DMS114 treated with DMSO at 0.1 percent for 48 hours (cell line): ENCODE data around the gene IL1A.

Experiments
- DNase-seq: peaks from one replicate; lab custom pipeline; 2025; ENCODE audit not compliant: unreplicated experiment; lab: John Stamatoyannopoulos, UW

IL1A gene

DNA sequence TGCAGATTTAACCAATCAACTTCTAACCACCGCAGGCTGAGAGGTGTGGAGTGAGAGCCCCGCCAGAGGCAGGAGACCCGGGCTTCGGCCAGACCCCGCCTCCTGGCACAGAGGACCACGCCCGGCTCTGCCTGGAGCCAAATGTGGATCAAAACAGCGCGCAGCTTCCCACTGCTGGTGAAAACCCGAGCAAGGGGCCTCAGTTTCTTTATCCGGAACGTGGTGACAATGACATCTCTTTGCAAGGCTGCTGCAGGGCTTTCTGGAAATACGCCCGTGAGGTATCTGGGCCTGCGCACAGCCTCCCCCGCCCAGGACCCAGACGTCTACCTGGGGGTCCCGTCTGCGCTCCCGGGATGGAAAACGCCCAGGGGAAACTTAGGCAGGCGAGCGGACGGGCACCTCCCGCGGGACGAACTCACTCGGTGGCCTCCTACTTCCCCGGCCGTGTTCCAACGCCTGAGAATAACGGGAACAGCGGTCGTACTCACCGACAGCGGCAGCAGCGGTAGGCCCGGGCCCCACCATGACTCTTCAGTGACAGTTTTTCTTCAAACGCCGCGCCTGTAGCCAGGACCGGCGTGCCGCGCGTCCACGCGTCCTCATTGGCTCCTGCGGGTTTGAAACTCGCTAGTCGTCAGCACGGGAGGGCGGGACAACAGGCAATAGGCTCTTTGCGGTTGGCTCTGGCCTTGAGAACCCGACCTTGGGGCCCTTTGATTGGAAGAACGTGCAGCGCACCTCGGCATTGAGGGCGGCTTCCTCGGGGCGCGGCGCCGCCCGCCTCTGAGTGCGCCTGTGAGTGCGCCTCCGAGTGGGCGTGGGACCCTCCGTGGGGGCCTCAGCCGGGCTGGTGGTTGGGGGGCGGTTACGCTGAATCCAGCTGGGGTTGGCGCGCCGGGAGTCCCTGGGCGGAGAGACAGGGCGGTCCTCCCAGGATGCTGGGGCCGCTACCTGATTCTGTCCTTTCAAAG is 19.9 kb downstream of the IL1A start, which contains the start of gene CKAP2L:
Gene CKAP2L (minus strand): TSS at position 539 of the 974 bp plus-strand sequence. CDS start 11 bp downstream, at position 528.
- DNase-seq: peak; percentile 91

DNA sequence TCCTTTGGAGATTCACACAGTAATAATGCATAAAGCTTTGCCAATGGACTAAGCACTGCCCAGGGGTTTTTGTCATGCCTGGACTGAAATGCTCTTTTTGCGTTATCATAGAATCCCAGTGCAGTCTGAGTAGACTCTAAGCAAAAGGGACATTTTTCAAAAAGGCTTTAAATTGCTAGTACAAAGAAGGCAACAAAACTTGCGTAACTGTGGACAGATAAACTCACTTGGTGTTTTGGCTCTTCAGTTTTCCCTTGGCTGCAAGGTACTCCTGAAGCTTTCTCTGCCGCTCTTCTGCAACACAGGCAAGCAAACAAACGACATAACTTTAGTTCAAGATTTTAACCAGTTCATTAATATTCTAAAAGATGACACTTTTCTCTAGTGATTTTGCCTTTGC is 22.0 kb downstream of the IL1A start:
- no peak for DNase-seq

DNA sequence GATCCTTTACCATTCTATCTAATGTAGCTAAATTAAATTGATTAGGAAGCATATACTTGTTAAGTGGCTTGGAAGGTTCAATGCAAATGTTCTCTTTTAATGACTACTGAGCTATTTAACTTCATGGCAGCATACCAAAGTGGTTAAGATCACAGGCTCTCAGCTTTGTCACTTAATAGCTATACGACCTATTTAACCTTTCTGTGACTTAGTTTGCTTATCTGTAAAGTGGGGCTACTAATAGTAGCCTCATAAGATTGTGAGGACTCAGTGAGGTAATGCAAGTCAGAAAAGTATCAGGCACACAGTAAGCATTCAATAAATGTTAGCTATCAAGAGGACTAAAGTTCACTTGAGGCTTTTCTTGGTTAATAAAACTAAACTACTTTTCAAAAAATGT is 24.1 kb downstream of the IL1A start:
- DNase-seq: no peak

GRCh38 chr2:112758711-112759110 is 25.6 kb downstream of the IL1A start:
- no peak for DNase-seq

GRCh38 chr2:112757265-112757664 is 27.0 kb downstream of the IL1A start:
- no peak for DNase-seq

- no peak for DNase-seq
These were observed 28.1 kb downstream of the IL1A start for GRCh38 chr2:112756207-112756606.

DNA sequence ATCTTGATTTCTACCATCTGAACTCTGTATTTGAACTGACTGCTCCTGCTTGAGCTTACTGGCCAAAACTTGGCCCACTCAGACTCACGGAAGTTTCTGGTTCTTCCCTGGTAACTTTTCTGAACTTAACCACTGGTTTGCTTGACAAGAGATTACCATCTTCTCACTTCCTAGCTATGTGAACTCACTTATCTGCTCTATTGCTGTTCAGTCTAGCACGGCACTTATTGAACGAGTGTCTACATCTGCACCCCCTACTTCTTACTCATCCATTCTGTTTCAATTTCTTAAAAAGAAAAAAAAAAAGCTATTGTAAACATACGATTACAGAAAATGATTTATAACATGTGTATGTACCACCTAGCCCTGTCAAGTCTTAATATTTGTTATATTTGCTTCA is 28.8 kb downstream of the IL1A start:
- no peak for DNase-seq

GRCh38 chr2:112754564-112754963 is 29.7 kb downstream of the IL1A start:
- DNase-seq: no peak

- no peak for DNase-seq
These were observed 31.6 kb downstream of the IL1A start for GRCh38 chr2:112752667-112753066.

DNA sequence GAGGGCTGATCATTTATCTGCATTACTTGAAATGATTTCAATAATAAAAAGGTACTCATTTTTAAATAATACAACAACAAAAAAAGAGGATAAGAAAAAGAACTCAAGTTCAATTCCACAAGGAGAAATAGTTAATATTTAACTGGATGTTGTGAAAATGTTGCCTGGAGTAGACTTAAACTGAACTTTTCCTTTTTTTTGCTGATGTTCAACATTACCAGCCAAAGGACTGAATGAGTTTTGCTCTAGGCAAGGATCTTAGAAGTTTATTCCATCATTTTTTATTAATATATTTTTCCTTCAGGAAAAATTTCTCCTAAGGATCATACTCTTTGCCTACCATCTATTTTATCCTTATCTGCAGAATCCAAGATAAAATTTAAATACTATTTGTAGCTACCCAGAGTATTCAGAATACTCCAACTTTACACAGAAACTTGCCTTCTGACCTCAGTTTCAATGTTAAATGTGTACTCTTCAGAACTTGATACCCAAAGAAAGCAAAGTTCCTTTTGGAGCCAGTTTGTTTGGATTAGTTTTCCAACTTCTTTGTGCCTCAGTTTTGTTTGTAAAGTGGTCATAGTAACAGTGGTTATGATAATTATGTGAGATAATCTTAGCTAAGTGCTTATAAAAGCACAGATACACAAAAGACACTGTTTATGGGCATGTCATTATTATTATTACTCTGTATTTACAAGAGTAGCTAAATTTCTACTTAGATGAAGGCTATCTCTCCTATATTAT is 32.7 kb downstream of the IL1A start:
- DNase-seq: no peak

GRCh38 chr2:112750560-112750843 is 33.8 kb downstream of the IL1A start:
- DNase-seq: no peak

DNA sequence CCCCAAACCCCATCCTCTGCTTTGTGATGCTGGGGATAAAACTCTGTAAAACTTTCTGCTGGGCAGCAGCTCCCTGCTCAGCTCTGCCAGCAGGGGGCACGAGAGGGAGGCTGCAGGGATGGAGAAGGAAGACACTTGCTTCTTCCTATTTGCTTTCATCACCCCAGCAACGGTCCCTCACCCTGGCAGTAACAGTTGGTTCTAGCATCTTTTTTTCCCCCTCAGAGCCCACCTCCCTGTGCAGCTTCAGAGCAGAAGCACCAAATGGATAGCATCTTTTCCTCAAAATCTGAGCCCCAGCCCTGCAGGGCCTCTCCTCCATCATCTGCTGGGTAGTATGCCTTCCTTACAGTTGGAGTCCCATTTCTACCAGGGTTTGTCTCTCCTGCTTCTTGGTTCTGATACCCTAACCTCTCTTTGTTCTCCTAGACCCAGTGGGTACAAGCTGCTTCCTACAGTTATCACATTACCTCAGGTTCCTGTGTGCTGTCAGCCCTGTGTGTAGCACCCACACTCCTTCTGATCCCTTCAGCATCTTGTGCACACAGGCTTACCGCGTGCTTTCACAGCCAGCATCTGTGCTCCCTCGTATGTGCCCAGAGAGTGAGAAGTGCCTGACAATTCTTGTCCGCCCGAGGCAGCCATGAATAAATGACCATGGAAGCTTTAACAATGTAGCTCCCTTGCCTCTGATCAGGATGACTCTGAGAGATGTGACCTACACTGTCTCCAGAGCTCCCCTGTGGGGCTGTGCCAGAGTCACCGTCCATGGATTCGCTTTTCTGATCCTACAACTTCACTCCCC is 34.3 kb downstream of the IL1A start:
- peak; percentile 15 for DNase-seq

- DNase-seq: no peak
These were observed 43.8 kb downstream of the IL1A start for GRCh38 chr2:112740527-112740926.

DNA sequence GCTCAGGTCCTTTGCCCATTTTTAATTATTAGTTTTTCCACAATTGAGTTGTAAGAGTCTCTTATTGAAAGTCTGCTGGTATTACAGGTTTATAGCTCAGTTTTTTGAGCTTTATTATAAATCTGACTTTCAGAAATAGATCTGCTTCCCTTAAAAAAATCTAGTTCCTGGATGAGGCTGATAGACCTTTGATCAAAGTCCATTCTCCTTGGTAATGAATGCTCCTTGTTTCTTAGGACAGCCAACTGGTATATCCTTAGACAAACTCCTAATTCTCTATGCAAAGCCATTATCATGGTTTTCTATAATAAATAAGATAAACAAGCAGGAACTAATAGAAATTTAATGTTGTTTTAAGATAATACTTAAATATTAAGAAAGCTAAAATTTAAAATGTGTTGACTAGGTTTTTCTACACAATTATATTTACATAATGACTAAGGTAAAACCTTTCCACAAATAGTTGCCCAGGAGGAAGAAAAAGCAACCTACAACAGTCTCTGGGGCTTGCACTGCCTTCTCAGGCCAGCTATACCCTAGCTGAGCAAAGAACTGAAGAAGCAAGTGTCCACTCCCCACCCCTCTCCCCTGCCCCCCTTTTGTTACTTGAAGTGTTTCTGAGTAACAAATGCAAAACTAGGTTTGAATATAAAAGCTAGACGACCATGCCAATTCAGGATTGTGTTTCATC is 46.6 kb downstream of the IL1A start:
- DNase-seq: no peak

DNA sequence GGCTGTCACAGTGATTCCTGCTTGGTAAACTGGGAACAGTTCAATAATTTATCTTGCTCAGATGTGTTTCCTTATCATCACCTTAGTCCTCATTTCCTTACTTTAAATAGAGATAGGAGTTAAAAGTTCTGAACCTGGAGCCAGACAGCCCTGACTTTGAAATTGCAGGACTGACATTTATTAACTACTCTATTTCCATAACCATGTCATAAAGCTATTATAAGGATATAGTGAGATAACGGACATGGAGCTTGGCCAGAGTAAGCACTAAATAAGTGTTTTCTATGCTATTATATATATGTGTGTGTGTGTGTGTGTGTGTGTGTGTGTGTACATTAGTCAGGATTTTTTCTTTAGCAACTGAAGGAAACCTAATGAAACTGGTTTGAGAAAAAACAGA is 50.4 kb downstream of the IL1A start:
- no peak for DNase-seq

GRCh38 chr2:112733456-112733855 is 50.8 kb downstream of the IL1A start:
- DNase-seq: no peak

DNA sequence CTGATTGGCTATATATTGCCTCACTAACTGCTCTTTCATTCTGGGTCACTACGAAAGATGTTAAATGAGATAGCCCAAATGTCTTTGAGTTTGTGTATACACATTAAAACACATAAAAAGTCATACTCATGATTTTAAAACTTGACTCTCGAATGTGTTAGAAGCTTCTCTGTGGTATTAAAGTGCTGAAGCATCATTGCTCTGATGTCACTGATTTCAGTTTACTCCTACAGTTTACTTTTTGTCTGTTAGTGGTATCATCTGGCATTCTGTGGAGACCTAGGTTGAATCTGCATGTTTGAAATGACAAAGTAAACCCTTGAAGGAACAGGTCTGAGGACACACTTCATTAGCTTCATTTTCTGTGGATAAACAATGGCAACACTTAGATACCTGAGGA is 52.8 kb downstream of the IL1A start:
- no peak for DNase-seq

- DNase-seq: no peak
These were observed 53.5 kb downstream of the IL1A start for GRCh38 chr2:112730791-112731190.

DNA sequence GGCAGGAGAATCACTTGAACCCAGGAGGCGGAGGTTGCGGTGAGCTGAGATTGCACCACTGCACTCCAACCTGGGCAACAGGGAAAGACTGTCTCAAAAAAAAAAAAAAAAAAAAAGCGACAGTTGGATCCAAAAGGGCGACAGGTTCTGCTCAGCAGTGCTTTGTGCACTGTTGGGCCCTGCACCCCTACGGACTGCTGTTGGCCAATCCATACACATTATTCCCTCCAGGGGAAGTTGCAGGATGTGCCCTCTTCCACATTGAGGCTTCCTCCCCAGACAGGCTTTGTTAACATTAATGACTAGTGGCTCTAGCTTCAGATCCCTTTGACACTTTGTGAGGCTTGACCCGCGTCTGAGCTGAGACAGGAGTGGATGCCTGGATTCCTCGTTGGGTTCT is 54.1 kb downstream of the IL1A start:
- no peak for DNase-seq

- no peak for DNase-seq
These were observed 55.7 kb downstream of the IL1A start for GRCh38 chr2:112728378-112729175.
